HFF-Myc (cell line): ENCODE measurements around the gene RNASE11.
"Not testable (repeated sequence)": the region's sequence is repeated elsewhere in the genome, so short reads cannot be mapped to it uniquely, and the experiment has no call there.

Source experiments
- DNase-seq: peaks from one replicate; pipeline ENCODE4 v3.0.0-alpha.2; 2011; ENCODE audit warnings: low read depth; ENCODE audit errors: extremely low read depth
- H3K4me3 ChIP-seq: replicated peaks from 2 replicates; pipeline ENCODE4 v1.5.1; 2011; ENCODE audit warnings: low read depth, mild to moderate bottlenecking, control low read depth, low read length
- TF ChIP-seq, protein P1 (sequence below): IDR thresholded peaks from 2 replicates; pipeline ENCODE4 v1.5.1; 2012; ENCODE audit warnings: mild to moderate bottlenecking, low read depth, low read length, control low read depth; ENCODE audit errors: missing control alignments

RNASE11 gene

DNA sequence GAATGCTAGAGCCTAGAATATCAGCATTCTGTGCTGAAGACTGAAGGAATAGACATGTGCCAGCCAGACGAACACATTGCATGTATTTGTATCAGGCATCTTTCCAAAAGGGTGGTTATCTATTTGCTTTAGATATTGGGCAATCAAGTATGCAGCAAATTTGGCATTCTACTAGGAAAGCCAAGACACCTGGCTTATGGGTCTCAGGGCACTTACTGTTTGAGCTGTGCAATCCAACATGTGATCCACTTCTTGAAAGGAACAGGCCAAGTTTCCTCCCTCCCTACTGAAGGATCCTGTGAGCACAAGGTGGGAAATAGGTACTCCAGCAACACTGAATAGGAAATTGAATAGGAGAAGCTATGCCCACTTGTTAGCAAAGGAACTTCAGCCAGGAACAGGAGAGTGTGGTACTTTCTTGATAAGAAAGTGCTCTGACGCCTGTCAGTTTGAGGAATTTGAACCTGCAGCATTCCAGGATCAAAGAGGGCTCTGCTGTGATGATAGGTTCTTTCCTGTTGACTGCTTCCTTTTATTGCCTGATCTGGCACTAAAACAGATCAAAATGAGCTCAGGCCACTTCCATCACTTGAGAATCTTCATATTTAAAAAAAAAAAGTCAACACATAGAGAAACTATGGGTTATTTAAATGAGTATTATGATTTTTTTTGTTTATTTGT is 33.1 kb upstream of the RNASE11 start:
- no peak overlapping the region for H3K4me3 ChIP-seq
- no peak for DNase-seq
- TF ChIP-seq, protein P1, sequence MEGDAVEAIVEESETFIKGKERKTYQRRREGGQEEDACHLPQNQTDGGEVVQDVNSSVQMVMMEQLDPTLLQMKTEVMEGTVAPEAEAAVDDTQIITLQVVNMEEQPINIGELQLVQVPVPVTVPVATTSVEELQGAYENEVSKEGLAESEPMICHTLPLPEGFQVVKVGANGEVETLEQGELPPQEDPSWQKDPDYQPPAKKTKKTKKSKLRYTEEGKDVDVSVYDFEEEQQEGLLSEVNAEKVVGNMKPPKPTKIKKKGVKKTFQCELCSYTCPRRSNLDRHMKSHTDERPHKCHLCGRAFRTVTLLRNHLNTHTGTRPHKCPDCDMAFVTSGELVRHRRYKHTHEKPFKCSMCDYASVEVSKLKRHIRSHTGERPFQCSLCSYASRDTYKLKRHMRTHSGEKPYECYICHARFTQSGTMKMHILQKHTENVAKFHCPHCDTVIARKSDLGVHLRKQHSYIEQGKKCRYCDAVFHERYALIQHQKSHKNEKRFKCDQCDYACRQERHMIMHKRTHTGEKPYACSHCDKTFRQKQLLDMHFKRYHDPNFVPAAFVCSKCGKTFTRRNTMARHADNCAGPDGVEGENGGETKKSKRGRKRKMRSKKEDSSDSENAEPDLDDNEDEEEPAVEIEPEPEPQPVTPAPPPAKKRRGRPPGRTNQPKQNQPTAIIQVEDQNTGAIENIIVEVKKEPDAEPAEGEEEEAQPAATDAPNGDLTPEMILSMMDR = no peak

DNA sequence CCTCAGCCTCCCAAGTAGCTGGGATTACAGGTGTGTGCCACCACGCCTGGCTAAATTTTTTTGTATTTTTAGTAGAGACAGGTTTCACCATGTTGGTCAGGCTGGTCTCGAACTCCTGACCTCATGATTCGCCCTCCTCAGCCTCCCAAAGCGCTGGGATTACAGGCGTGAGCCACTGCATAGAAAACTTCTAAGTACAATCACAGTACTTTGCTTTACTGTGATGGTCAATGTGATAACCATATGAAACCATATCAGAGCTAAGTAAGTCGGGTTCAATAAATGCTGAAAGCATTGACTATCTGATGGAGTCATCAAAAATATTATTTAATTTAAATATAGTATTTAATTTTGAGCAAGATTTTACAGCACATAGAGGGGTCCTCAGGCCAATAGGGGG is 31.9 kb upstream of the RNASE11 start:
- not testable (repeated sequence) for H3K4me3 ChIP-seq, DNase-seq

DNA sequence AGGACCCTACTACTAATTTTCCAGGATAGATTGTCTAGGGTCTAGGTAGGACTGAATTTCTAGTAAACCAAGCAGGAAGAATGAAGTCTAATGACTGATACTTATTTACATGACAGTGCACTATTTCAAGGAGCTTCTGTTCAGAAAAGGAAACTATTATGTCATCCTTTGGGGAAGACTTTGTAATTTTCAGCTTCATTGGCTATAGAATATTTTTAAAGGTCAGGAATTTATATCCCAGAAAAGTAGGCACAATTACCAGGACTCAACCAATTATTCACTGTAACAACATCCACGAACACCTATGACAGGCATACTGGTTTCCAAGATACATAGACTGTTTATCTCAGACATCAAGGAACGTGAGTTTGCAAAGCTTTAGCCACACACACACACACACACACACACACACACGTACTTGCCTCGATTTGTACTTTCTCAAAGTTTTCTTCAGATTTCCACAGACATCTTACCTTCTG is 30.5 kb upstream of the RNASE11 start:
- TF ChIP-seq, protein P1 = no peak
- H3K4me3 ChIP-seq = no peak overlapping the region
- no peak for DNase-seq

DNA sequence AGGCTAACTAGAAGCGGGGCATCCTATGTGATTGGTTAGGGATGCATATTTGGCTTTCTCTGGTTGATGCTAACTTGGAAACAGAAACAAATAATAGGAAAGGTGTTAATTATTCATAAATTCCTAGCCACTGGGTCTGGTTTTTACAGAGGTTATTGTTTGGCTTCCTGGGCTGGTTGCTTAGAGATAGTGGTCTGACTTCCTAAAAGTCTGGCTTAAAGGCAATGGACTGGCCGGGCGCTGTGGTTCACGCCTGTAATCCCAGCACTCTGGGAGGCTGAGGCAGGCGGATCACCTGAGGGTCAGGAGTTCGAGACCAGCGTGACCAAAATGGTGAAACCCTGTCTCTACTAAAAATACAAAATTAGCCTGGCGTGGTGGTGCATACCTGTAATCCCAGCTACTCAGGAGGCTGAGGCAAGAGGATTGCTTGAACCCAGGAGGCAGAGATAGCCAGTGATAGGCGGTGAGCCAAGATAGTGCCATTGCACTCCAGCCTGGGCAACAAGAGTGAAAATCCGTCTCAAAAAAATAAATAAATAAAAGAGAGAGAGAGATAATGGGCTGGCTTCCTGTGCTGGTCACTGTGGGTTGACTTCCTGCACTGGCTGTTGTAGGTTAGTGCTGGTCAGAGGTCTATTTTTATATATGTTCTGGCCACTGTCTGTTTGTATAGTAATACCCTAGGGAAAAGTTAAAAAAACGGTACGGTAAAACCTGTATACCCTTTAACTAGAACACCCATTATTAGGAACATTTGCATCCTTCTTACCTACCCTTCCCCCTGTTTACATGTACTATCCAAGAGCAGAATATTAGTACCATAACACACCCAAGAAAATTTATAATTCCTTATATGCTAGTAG is 29.6 kb upstream of the RNASE11 start:
- no peak overlapping the region for H3K4me3 ChIP-seq
- TF ChIP-seq, protein P1 = no peak
- no peak for DNase-seq

DNA sequence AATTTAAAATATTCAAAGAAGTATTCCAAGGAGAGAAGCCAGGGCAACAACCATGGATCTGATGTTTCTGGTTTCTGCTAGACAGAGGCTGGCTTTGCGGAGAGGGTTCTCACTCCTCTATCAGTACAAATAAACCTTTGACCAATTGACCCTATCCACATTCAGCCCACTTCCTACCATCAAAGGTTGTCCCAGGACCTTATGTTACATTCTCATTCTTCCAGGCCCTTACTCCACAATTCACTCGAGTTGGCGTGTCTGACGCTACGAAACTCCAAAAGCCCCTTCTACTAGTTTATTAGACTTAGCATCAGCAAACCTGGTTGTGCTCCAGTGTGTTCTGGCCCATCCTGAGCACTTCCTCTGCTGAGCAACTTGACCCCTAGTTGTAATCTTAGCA is 28.2 kb upstream of the RNASE11 start:
- TF ChIP-seq, protein P1 = no peak
- H3K4me3 ChIP-seq = no peak overlapping the region
- DNase-seq = no peak

DNA sequence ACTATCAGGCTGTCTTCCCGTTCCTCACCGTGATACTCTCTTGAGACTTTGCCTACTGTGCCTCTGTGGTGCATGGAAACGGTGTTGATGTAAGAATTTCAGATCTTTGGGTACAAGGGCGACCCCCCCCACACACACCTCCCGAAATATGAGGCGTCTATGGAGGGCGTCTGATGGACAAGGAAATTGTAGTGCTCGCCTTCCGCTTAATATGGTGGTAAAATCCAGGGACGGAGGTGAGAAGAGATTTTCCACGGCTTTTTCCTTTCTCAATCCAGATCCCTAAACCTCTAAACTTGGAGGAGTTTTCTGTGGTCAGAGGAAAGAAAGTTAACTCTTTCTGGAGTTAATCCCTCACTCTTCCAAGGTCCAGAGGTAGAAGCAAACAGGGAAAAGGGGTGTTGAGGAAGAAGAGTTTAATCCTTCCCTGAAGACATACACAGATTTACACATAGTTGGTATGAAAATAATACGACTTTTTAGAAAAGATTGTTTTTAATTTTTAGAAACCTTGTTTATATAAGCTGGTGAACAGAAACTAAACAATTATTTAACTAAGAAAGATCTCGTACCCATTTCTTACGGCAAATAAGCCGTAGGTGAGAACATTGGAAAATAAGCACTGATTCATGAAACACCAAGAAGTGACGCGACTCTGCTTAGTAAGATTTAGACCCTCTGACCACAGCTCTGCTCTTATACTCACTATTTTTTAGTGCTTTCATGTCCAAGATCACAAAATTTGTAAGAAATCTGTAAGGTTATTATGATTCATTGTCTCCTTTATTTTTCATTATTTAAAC is 26.4 kb upstream of the RNASE11 start:
- TF ChIP-seq, protein P1 = no peak
- H3K4me3 ChIP-seq = peak overlapping the region; percentile 58
- no peak for DNase-seq
